NB4 (cell line): ENCODE data around the gene CTBP2.

Experiments
- CTCF ChIP-seq: IDR thresholded peaks from one replicate; pipeline ENCODE4 v1.5.1; 2012; ENCODE audit warnings: low read depth, low read length
- MYC ChIP-seq: IDR thresholded peaks from 2 replicates; pipeline ENCODE4 v1.6.1; 2011; ENCODE audit warnings: low read depth, low read length
- POLR2A ChIP-seq: IDR thresholded peaks from 2 replicates; pipeline ENCODE4 v1.6.1; 2011; ENCODE audit warnings: mild to moderate bottlenecking; ENCODE audit not compliant: insufficient read length; ENCODE audit errors: extremely low read depth
- TF ChIP-seq, protein P1 (sequence below): IDR thresholded peaks from 2 replicates; pipeline ENCODE4 v1.6.1; 2011; ENCODE audit warnings: low read depth, low read length

DNA sequence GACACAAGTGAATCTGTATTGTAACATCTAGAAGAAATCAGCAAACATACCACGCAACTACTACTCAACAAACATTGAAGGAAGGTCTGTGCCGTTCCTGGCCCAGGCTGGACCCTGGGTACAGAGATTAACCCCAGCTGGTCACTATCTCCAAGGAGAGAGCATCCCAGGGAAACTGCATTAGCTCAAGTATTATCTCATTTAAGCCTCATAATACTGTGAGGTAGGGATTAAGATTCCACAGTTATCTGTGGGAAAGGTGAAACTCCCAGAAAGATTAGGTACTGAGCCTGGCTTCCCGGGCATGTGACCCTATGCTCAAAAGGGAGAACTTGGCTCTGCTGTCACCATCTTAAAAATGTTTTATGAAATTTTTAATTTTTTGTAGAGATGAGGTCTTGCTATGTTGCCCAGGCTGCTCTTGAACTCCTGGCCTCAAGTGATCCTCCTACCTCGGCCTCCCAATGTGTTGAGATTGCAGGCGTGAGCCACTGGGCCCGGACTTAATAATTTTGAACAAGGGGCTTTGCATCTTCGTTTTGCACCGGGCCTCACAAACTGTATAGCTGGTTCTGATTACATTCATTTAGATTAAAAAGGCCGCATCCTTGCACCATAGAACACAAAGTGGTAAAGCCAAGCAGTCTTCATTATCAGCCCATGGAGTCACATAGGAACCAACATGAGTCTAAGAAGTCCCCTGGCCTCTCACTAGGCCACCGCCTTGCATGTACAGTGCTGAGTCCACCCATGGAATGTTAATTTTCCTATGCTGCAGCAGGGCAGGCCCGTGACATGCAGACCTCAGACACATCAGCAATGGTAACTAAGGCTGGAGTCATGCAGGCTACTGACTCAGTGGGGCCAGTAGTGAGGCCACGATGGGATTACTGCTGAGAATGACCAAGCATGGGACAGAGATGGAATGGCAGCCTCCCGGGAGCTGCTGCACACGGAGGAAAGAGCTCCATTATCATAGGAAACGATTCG is 5.5 kb upstream of the CTBP2 start:
- TF ChIP-seq CTCF (no peak), POLR2A (no peak), MYC (no peak)
- TF ChIP-seq, protein P1, sequence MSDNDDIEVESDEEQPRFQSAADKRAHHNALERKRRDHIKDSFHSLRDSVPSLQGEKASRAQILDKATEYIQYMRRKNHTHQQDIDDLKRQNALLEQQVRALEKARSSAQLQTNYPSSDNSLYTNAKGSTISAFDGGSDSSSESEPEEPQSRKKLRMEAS: no peak
